ENCODE results near the gene RAB3GAP1. TPM values are rescaled to one million over a fixed set of nuclear protein-coding genes. Genes with fewer than 3 reads are reported as not detected.
"Not testable (repeated sequence)": the region's sequence is repeated elsewhere in the genome, so short reads cannot be mapped to it uniquely, and the experiment has no call there.

Gene RAB3GAP1
- total RNA-seq, 1 donor, result 100 TPM

DNA sequence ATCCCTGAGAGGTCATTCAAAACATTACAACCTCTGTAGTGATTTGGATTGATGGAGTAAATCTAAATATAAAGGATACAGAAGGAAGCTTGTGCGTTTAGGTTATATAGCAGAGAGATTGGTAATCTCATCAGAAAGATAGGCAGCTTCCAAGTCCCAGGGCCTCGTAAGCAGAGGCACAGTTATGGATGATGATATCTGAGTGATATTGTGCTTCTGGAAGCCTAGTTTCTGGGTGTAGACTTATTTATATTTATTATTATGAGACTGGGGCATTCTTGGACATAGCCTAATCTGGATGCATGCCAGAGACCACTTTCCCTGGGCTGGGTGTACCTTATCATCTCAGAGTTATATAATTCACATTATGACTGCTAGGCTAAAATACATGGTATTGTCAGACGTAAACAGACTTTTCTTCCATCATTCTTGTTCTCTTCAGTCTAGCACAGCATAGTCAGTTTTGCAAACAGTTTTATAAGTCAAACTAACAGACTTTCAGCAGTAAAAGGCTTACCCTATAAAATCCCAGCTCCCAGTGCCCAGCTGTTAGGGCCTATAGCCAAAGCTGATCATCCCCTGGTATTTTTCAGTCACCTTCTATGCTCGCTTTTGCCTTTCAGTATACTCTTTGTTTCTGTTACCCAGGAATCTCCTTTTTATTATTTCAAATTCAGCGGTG lies 47.9 kb downstream of the RAB3GAP1 start:
- DNase-seq (ENCODE audit: low read depth), result peak; percentile 54

DNA sequence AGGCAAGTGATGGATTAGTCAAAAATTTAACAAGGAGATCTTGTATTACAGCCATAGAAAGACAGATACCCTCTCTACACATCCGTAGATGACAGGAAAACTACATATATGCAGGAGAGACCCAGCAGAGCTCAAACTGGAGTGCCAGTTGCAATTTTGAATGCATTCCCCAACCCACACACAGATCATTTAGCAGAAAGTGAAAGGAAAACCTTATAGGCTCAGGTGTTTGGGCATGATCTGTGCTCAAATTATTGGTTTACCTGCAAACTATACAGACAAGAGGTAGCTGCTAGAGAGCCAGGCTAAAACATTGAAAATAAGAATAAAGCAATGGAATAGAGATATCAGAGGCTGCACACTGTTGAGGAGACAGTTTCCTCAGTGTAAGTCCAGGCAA lies 51.8 kb downstream of the RAB3GAP1 start:
- DNase-seq (ENCODE audit: low read depth), result no peak
- H3K4me3 ChIP-seq (ENCODE audit: low read depth, low read length), result no peak overlapping the region
- TF ChIP-seq, protein P1, sequence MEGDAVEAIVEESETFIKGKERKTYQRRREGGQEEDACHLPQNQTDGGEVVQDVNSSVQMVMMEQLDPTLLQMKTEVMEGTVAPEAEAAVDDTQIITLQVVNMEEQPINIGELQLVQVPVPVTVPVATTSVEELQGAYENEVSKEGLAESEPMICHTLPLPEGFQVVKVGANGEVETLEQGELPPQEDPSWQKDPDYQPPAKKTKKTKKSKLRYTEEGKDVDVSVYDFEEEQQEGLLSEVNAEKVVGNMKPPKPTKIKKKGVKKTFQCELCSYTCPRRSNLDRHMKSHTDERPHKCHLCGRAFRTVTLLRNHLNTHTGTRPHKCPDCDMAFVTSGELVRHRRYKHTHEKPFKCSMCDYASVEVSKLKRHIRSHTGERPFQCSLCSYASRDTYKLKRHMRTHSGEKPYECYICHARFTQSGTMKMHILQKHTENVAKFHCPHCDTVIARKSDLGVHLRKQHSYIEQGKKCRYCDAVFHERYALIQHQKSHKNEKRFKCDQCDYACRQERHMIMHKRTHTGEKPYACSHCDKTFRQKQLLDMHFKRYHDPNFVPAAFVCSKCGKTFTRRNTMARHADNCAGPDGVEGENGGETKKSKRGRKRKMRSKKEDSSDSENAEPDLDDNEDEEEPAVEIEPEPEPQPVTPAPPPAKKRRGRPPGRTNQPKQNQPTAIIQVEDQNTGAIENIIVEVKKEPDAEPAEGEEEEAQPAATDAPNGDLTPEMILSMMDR (IDR thresholded peaks at IDR 0.05; ENCODE audit: insufficient read depth, low read depth, low read length), result no peak

More for the DNA sequence above, 47.9 kb downstream of the RAB3GAP1 start:
- TF ChIP-seq, protein P1 (IDR thresholded peaks at IDR 0.05; ENCODE audit: insufficient read depth, low read depth, low read length), result no peak
- no peak overlapping the region for H3K4me3 ChIP-seq (ENCODE audit: low read depth, low read length)

DNA sequence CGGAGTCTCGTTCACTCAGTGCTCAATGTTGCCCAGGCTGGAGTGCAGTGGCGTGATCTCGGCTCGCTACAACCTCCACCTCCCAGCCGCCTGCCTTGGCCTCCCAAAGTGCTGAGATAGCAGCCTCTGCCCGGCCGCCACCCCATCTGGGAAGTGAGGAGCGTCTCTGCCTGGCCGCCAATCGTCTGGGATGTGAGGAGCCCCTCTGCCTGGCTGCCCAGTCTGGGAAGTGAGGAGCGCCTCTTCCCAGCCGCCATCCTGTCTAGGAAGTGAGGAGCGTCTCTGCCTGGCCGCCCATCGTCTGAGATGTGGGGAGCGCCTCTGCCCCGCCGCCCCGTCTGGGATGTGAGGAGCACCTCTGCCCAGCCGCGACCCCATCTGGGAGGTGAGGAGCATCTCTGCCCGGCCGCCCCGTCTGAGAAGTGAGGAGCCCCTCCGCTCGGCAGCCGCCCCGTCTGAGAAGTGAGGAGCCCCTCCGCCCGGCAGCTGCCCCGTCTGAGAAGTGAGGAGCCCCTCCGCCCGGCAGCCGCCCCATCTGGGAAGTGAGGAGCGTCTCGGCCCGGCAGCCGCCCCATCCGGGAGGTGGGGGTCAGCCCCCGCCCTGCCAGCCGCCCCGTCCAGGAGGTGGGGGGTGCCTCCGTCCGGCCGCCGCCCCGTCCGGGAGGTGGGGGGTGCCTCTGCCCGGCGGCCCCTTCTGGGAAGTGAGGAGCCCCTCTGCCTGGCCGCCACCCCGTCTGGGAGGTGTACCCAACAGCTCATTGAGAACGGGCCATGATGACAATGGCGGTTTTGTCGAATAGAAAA lies 53.6 kb downstream of the RAB3GAP1 start:
- not testable (repeated sequence) for H3K4me3 ChIP-seq (ENCODE audit: low read depth, low read length); DNase-seq (ENCODE audit: low read depth)

DNA sequence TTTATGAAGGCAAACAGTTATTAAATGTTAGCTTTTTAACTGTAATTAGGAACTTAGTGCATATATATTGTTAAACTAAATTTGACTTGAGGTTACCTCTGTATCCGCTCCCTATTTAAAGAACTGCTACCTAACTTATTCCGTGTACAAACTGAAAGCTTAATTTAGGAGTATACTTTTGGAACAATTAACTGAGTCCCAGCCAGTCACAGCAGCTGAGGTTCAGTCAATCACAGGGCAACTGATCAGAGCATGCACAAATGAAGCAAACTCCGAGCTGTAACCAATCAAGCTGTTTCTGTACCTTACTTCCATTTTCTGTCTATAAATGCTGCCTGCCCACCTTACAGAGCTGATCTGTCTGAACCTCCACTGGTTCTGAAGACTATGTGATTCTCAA lies 61.2 kb downstream of the RAB3GAP1 start:
- TF ChIP-seq, protein P1 (IDR thresholded peaks at IDR 0.05; ENCODE audit: insufficient read depth, low read depth, low read length), result no peak
- H3K4me3 ChIP-seq (ENCODE audit: low read depth, low read length), result no peak overlapping the region
- no peak for DNase-seq (ENCODE audit: low read depth)

DNA sequence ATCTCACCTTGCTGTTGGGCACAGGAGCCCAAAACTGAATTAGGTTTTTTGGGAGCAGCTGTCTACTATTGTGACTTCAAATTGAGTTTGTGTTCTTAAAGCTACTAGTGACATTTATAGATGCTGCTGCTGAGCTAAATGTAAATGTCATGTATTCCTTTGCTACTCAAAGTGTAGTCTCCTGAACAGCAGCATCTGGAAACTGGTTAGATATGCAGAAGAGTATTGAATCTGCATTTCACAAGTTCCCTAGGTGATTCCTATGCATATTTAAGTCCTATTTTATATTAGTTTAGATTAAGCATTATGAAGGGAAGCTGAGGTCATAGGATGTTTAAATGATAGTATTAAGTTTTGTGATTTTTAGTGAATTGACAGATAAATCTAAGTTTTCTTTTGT lies 67.5 kb downstream of the RAB3GAP1 start:
- no peak for DNase-seq (ENCODE audit: low read depth)
- H3K4me3 ChIP-seq (ENCODE audit: low read depth, low read length), result no peak overlapping the region
- TF ChIP-seq, protein P1 (IDR thresholded peaks at IDR 0.05; ENCODE audit: insufficient read depth, low read depth, low read length), result no peak

DNA sequence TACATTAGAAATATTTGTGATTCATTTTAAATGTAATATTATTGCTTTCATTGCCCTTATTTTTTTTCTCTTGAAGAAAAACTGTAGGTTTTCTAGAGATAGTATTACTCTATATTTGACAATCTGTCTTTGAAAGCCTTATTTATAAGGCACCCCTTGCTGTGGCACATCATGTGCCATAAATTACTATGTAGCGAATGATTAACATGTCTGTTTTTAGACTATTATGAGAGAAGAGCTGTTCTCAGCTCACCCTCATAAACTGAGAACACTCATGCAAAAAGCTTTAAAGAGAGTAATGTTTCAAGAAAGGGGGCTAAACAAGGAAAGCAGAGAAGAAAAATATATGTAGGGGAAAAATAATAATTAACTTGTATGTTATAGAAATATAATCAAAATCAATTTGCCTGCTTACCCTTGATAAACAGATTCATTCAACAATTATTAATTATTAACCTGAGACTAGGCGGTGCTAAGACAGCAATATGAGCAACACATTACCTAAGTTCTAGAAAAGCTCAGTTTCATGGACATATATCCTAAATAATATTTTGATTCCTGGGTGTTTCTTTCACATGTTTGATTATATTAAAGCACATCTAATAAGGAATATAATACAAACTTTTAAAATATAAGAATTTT lies 69.0 kb downstream of the RAB3GAP1 start:
- no peak overlapping the region for H3K4me3 ChIP-seq (ENCODE audit: low read depth, low read length)
- TF ChIP-seq, protein P1 (IDR thresholded peaks at IDR 0.05; ENCODE audit: insufficient read depth, low read depth, low read length), result no peak
- DNase-seq (ENCODE audit: low read depth), result no peak

DNA sequence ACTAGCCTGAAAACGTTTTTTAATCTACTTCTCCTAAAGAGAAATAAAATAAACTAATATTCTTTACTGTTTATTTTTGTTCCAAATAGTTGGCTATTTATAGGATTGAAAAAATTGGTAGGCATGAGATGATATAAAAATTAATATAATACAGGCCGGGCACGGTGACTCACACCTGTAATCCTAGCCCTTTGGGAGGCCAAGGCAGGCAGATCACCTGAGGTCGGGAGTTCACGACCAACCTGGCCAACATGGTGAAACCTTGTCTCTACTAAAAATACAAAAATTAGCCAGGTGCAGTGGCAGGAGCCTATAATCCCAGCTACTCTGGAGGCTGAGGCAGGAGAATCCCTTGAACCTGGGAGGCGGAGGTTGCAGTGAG lies 69.6 kb downstream of the RAB3GAP1 start:
- DNase-seq (ENCODE audit: low read depth); H3K4me3 ChIP-seq (ENCODE audit: low read depth, low read length): not testable (repeated sequence)
